HG02678 (cell line): ENCODE results near the gene SAP130.

Experiments used
- ATAC-seq: cut with Tn5 transposase; IDR thresholded peaks from one replicate; pipeline ENCODE4 v1.9.1; 2021; ENCODE audit warnings: mild to moderate bottlenecking, moderate library complexity; ENCODE audit not compliant: unreplicated experiment

The SAP130 gene

GRCh38 chr2:127897531-127898211 lies 130.2 kb downstream of the SAP130 start:
- no peak for ATAC-seq

- ATAC-seq = no peak
These were observed 134.4 kb downstream of the SAP130 start for GRCh38 chr2:127893494-127893893.

- no peak for ATAC-seq
These were observed 134.8 kb downstream of the SAP130 start for GRCh38 chr2:127893033-127893432.

- ATAC-seq = no peak
These were observed 136.0 kb downstream of the SAP130 start for GRCh38 chr2:127891811-127892210.
